SIG-M5 treated with dmso at 0.1 percent for 504 hours (cell line): ENCODE measurements around the gene MEP1B.
"Not testable (repeated sequence)": the region's sequence is repeated elsewhere in the genome, so short reads cannot be mapped to it uniquely, and the experiment has no call there.

Source experiments
- DNase-seq: peaks from one replicate; lab custom pipeline; 2025; ENCODE audit not compliant: unreplicated experiment; lab: John Stamatoyannopoulos, UW

MEP1B gene

GRCh38 chr18:32189790-32190189 lies at the start of gene MEP1B:
TSS of gene MEP1B (plus strand) at chr18:32190039. CDS start at chr18:32190071, 32 bp downstream.
- DNase-seq = no peak

- no peak for DNase-seq
Measured at GRCh38 chr18:32148185-32148870, 41.5 kb upstream of the MEP1B start.

GRCh38 chr18:32152705-32153448 lies 37.0 kb upstream of the MEP1B start:
- DNase-seq = no peak

GRCh38 chr18:32156855-32157254 lies 33.0 kb upstream of the MEP1B start:
- peak; percentile 59 for DNase-seq

- no peak for DNase-seq
Measured at GRCh38 chr18:32157580-32157979, 32.3 kb upstream of the MEP1B start.

- peak; percentile 76 for DNase-seq
Measured at GRCh38 chr18:32158108-32158624, 31.7 kb upstream of the MEP1B start.

GRCh38 chr18:32158631-32159030 lies 31.2 kb upstream of the MEP1B start:
- DNase-seq = not testable (repeated sequence)

- DNase-seq = no peak
Measured at GRCh38 chr18:32160547-32160946, 29.3 kb upstream of the MEP1B start.

- DNase-seq = no peak
Measured at GRCh38 chr18:32167980-32168730, 21.7 kb upstream of the MEP1B start.

GRCh38 chr18:32173654-32174053 lies 16.2 kb upstream of the MEP1B start:
- DNase-seq = no peak

- DNase-seq = no peak
Measured at GRCh38 chr18:32174719-32175118, 15.1 kb upstream of the MEP1B start.

- DNase-seq = no peak
Measured at GRCh38 chr18:32175265-32175664, 14.6 kb upstream of the MEP1B start.

GRCh38 chr18:32176745-32177144 lies 13.1 kb upstream of the MEP1B start:
- DNase-seq = not testable (repeated sequence)

- no peak for DNase-seq
Measured at GRCh38 chr18:32177530-32177929, 12.3 kb upstream of the MEP1B start.

- no peak for DNase-seq
Measured at GRCh38 chr18:32183503-32183902, 6.3 kb upstream of the MEP1B start.

- DNase-seq = no peak
Measured at GRCh38 chr18:32190209-32190608, 370 bp downstream of the MEP1B start.

GRCh38 chr18:32195881-32196815 lies 6.3 kb downstream of the MEP1B start:
- no peak for DNase-seq

GRCh38 chr18:32200766-32201165 lies 10.9 kb downstream of the MEP1B start:
- DNase-seq = no peak

- no peak for DNase-seq
Measured at GRCh38 chr18:32201948-32202672, 12.3 kb downstream of the MEP1B start.

GRCh38 chr18:32208023-32208422 lies 18.2 kb downstream of the MEP1B start:
- no peak for DNase-seq
